Activated CD4-positive, alpha-beta T cell treated with anti-CD3 and anti-CD28 coated beads for 36 hours (primary cell): ENCODE results near the gene PIM2. TPM values are rescaled to one million over a fixed set of nuclear protein-coding genes. Genes with fewer than 3 reads are reported as not detected.
A peak's percentile ranks its signal among the peaks of the same experiment; 100 is the strongest.

ENCODE experiments used
- ATAC-seq: fragments of 200-7000 bp; cut with Tn5 transposase; one replicate; pipeline ENCODE4 v1.10.0; 2021; ENCODE audit warnings: mild to moderate bottlenecking, moderate library complexity
- CTCF ChIA-PET: fragments of 350-600 bp; sonication (Branson Sonifier 250); formaldehyde crosslinking; loops from one replicate; lab custom pipeline; 2021; ENCODE audit warnings: antibody characterized with exemption; lab: Charles Lee
- POLR2A ChIA-PET: fragments of 350-600 bp; sonication (Branson Sonifier 250); formaldehyde crosslinking; loops from one replicate; lab custom pipeline; 2021; ENCODE audit warnings: antibody characterized with exemption, inconsistent platforms; lab: Charles Lee
- DNase-seq: peaks from one replicate; pipeline ENCODE4 v3.0.0-alpha.2; 2020
- H3K27ac Mint-ChIP-seq: one replicate; pipeline ENCODE4 v1.8.0; 2021; ENCODE audit warnings: mixed read lengths
- H3K27me3 Mint-ChIP-seq: one replicate; pipeline ENCODE4 v1.8.0; 2021; ENCODE audit warnings: mixed read lengths
- H3K36me3 Mint-ChIP-seq: one replicate; pipeline ENCODE4 v1.8.0; 2021; ENCODE audit warnings: low read depth, mixed read lengths
- H3K4me1 Mint-ChIP-seq: one replicate; pipeline ENCODE4 v1.8.0; 2021; ENCODE audit warnings: mixed read lengths
- H3K4me3 Mint-ChIP-seq: one replicate; pipeline ENCODE4 v1.8.0; 2021; ENCODE audit warnings: mild to moderate bottlenecking, moderate library complexity, mixed read lengths
- H3K9me3 Mint-ChIP-seq: one replicate; pipeline ENCODE4 v1.8.0; 2021; ENCODE audit warnings: low read depth, mixed read lengths
- intact Hi-C, 2 experiments: fragments of 100-400 bp; cut with DNase I in 1 of 2; cut with micrococcal nuclease in 1 of 2; formaldehyde crosslinking; loops; one replicate each; pipeline versions ENCODE4 v1.14.2 to v1.15.1; 2022 to 2024; cut with DNase I, micrococcal nuclease
- total RNA-seq, 2 experiments: library from RNA; stranded (reverse); gene quantifications; one replicate each; pipeline ENCODE4 v1.2.3, GENCODE V29; 2021

The PIM2 gene
- 100 to 1,000 TPM; 320 TPM for total RNA-seq

GRCh38 chrX:48918643-48919340 is at the start of gene PIM2:
Gene PIM2 (minus strand): TSS chrX:48919024. CDS start chrX:48918834, 190 bp downstream.
- Mint-ChIP-seq H3K27ac (peak within 1 kb of the TSS; percentile 96), H3K36me3 (peaks cover 70% of the 10 kb centered on the region), H3K9me3 (no peaks in the 10 kb centered on the region), H3K4me3 (peak within 1 kb of the TSS; percentile 97), H3K4me1 (peaks cover 48% of the 10 kb centered on the region), H3K27me3 (no peaks in the 10 kb centered on the region)
- peak; percentile 68 for ATAC-seq
- intact Hi-C loops = loop anchor here (1.0 to 10.0 kb wide), 11 partner anchors 19 to 1264 kb away; partner anchors contain the start of genes ELK1 (in 1 of the 2), HDAC6 (in 1 of the 2), OTUD5 (in 1 of the 2) and PLP2 (in 1 of the 2)
- peak; percentile 94 for DNase-seq
- POLR2A ChIA-PET = interaction anchor here (0.9 to 4.9 kb wide), 5 partner anchors 20 to 378 kb away, joined by 4 to 86 read pairs (median 10); partner anchors contain the start of gene OTUD5
- CTCF ChIA-PET = interaction anchor here (2.5 kb wide), 1 partner anchor 19 kb away, joined by 17 read pairs; no protein-coding TSS in a partner anchor

GRCh38 chrX:48968377-48968776 is 49.6 kb upstream of the PIM2 start:
- POLR2A ChIA-PET = no interaction called here
- H3K27me3 Mint-ChIP-seq = no peaks in the 10 kb centered on the region
- ATAC-seq (no peak), DNase-seq (no peak)
- CTCF ChIA-PET = no interaction called here
- H3K4me3 Mint-ChIP-seq = no peak overlapping the region
- H3K36me3 Mint-ChIP-seq = no peaks in the 10 kb centered on the region
- H3K27ac Mint-ChIP-seq = no peak overlapping the region
- H3K4me1 Mint-ChIP-seq = peaks cover 15% of the 10 kb centered on the region
- no peaks in the 10 kb centered on the region for H3K9me3 Mint-ChIP-seq
- intact Hi-C loops = no loop called here

GRCh38 chrX:48966796-48967579 is 48.2 kb upstream of the PIM2 start:
- intact Hi-C loops = no loop called here
- Mint-ChIP-seq H3K27me3 (no peaks in the 10 kb centered on the region), H3K36me3 (no peaks in the 10 kb centered on the region), H3K9me3 (no peaks in the 10 kb centered on the region), H3K4me1 (peaks cover 2% of the 10 kb centered on the region), H3K4me3 (no peak overlapping the region), H3K27ac (no peak overlapping the region)
- CTCF ChIA-PET = no interaction called here
- DNase-seq (no peak), ATAC-seq (no peak)
- POLR2A ChIA-PET = no interaction called here

GRCh38 chrX:48965959-48966358 is 47.1 kb upstream of the PIM2 start:
- CTCF ChIA-PET = no interaction called here
- Mint-ChIP-seq H3K4me3 (no peak overlapping the region), H3K27ac (no peak overlapping the region), H3K9me3 (no peaks in the 10 kb centered on the region), H3K36me3 (no peaks in the 10 kb centered on the region), H3K4me1 (no peaks in the 10 kb centered on the region), H3K27me3 (no peaks in the 10 kb centered on the region)
- no peak for DNase-seq
- intact Hi-C loops = no loop called here
- POLR2A ChIA-PET = interaction anchor here (0.6 kb wide), 1 partner anchor 25 kb away, joined by 4 read pairs; no protein-coding TSS in a partner anchor
- no peak for ATAC-seq

GRCh38 chrX:48961585-48962091 is 42.8 kb upstream of the PIM2 start:
- Mint-ChIP-seq H3K27ac (peak overlapping the region; percentile 37), H3K36me3 (peaks cover 2% of the 10 kb centered on the region), H3K4me3 (no peak overlapping the region), H3K4me1 (peaks cover 6% of the 10 kb centered on the region), H3K9me3 (no peaks in the 10 kb centered on the region), H3K27me3 (no peaks in the 10 kb centered on the region)
- POLR2A ChIA-PET = no interaction called here
- no peak for DNase-seq
- intact Hi-C loops = no loop called here
- no peak for ATAC-seq
- CTCF ChIA-PET = no interaction called here

GRCh38 chrX:48960291-48960690 is 41.5 kb upstream of the PIM2 start:
- peak overlapping the region; percentile 32 for H3K4me3 Mint-ChIP-seq
- CTCF ChIA-PET = no interaction called here

GRCh38 chrX:48958635-48959094 is 39.8 kb upstream of the PIM2 start:
- DNase-seq = peak; percentile 48

More at GRCh38 chrX:48960291-48960690, 41.5 kb upstream of the PIM2 start:
- Mint-ChIP-seq H3K9me3 (no peaks in the 10 kb centered on the region), H3K4me1 (peaks cover 11% of the 10 kb centered on the region), H3K27me3 (no peaks in the 10 kb centered on the region), H3K36me3 (peaks cover 12% of the 10 kb centered on the region), H3K27ac (peak overlapping the region; percentile 24)
- no peak for DNase-seq
- no peak for ATAC-seq
- POLR2A ChIA-PET = no interaction called here
- intact Hi-C loops = no loop called here

GRCh38 chrX:48957827-48958634 is 39.2 kb upstream of the PIM2 start:
- peak; percentile 95 for DNase-seq
- peaks cover 25% of the 10 kb centered on the region for H3K36me3 Mint-ChIP-seq
- peak overlapping the region; percentile 93 for H3K4me3 Mint-ChIP-seq
- H3K27me3 Mint-ChIP-seq = no peaks in the 10 kb centered on the region
- intact Hi-C loops = loop anchor here (1.0 to 5.0 kb wide), 17 partner anchors 21 to 384 kb away; partner anchors contain the start of genes GRIPAP1 (in 2 of the 2), SUV39H1 (in 2 of the 2), TFE3 (in 2 of the 2) and GPKOW (in 1 of the 2)
- H3K27ac Mint-ChIP-seq = peak overlapping the region; percentile 100
- peak; percentile 92 for ATAC-seq
- ChIA-PET CTCF (interaction anchor here (0.6 to 1.8 kb wide), 6 partner anchors 19 to 86 kb away, joined by 3 to 8 read pairs (median 3); no protein-coding TSS in a partner anchor), POLR2A (interaction anchor here (1.2 to 3.2 kb wide), 5 partner anchors 15 to 67 kb away, joined by 3 to 27 read pairs (median 6); partner anchors contain the start of genes PIM2 and SLC35A2)
- no peaks in the 10 kb centered on the region for H3K9me3 Mint-ChIP-seq
- H3K4me1 Mint-ChIP-seq = peaks cover 28% of the 10 kb centered on the region

More at GRCh38 chrX:48958635-48959094, 39.8 kb upstream of the PIM2 start:
- intact Hi-C loops = loop anchor here (1.0 to 5.0 kb wide), 14 partner anchors 21 to 384 kb away; partner anchors contain the start of genes GRIPAP1 (in 2 of the 2), SUV39H1 (in 2 of the 2), TFE3 (in 2 of the 2) and GPKOW (in 1 of the 2)
- no peaks in the 10 kb centered on the region for H3K9me3 Mint-ChIP-seq
- POLR2A ChIA-PET = interaction anchor here (0.6 to 3.2 kb wide), 6 partner anchors 15 to 283 kb away, joined by 3 to 27 read pairs (median 4); partner anchors contain the start of gene PIM2
- ATAC-seq = no peak
- H3K27ac Mint-ChIP-seq = peak overlapping the region; percentile 100
- peak overlapping the region; percentile 93 for H3K4me3 Mint-ChIP-seq
- H3K4me1 Mint-ChIP-seq = peaks cover 21% of the 10 kb centered on the region
- CTCF ChIA-PET = interaction anchor here (0.6 to 1.8 kb wide), 4 partner anchors 34 to 85 kb away, joined by 3 to 8 read pairs (median 4); no protein-coding TSS in a partner anchor
- peaks cover 23% of the 10 kb centered on the region for H3K36me3 Mint-ChIP-seq
- no peaks in the 10 kb centered on the region for H3K27me3 Mint-ChIP-seq

GRCh38 chrX:48957477-48957826 is 38.6 kb upstream of the PIM2 start, which contains the start of gene OTUD5:
Gene OTUD5 (minus strand): TSS chrX:48957607. CDS start chrX:48957570, 37 bp downstream.
- Mint-ChIP-seq H3K9me3 (no peaks in the 10 kb centered on the region), H3K4me3 (peak within 1 kb of the TSS; percentile 93), H3K4me1 (peaks cover 34% of the 10 kb centered on the region), H3K27ac (peak within 1 kb of the TSS; percentile 100), H3K36me3 (peaks cover 25% of the 10 kb centered on the region), H3K27me3 (no peaks in the 10 kb centered on the region)
- ChIA-PET CTCF (interaction anchor here (0.7 to 1.4 kb wide), 3 partner anchors 11 to 39 kb away, joined by 3 to 6 read pairs (median 3); no protein-coding TSS in a partner anchor), POLR2A (interaction anchor here (0.6 to 3.2 kb wide), 6 partner anchors 14 to 56 kb away, joined by 3 to 27 read pairs (median 5); partner anchors contain the start of genes PIM2 and SLC35A2)
- ATAC-seq (peak; percentile 54), DNase-seq (peak; percentile 82)
- intact Hi-C loops = loop anchor here (1.0 to 5.0 kb wide), 5 partner anchors 38 to 312 kb away; partner anchors contain the start of genes GRIPAP1 (in 1 of the 2), PIM2 (in 1 of the 2), PPP1R3F (in 1 of the 2) and PQBP1 (in 1 of the 2)
